HepG2 (cell line): ENCODE results near the gene SH3D19. TPM values are rescaled to one million over a fixed set of nuclear protein-coding genes. Genes with fewer than 3 reads are reported as not detected.

Source experiments
- ATAC-seq: fragments of 200-7000 bp; cut with Tn5 transposase; 3 replicates; pipeline ENCODE4 v1.9.1; 2020; ENCODE audit warnings: mild to moderate bottlenecking, moderate library complexity
- BruUV-seq: library from RNA; stranded (reverse); fragments of 400-500 nt; replicated peaks from 2 replicates; lab custom pipeline; 2021; lab: Mats Ljungman, UMichigan
- CTCF ChIA-PET: fragments of 300-600 bp; formaldehyde crosslinking; extraction: SDS; loops from one replicate; lab custom pipeline; 2021; ENCODE audit warnings: low total read pairs, inconsistent platforms, low intra/inter-chr PET ratio; lab: Yijun Ruan, JAX
- POLR2A ChIA-PET: fragments of 350-600 bp; sonication (Branson Sonifier 250); formaldehyde crosslinking; loops from one replicate; lab custom pipeline; 2020; ENCODE audit warnings: antibody characterized with exemption, inconsistent platforms; lab: Yijun Ruan, JAX
- DNase-seq: peaks from one replicate; pipeline ENCODE4 v3.0.0-alpha.2; 2015; ENCODE audit warnings: low spot score
- FAIRE-seq: peaks from 3 replicates; lab custom pipeline; 2011; peaks lifted over from hg19 to GRCh38; lab: Jason Lieb, UNC
- H2AFZ ChIP-seq: one replicate; pipeline ENCODE4 v1.6.1; 2011; ENCODE audit warnings: low read length, inconsistent platforms
- H3K27ac ChIP-seq: fragments of 300-600 bp; 3 replicates; pipeline ENCODE4 v1.8.0; 2011; ENCODE audit warnings: mixed run types, mild to moderate bottlenecking, mixed read lengths, low read length, inconsistent platforms; ENCODE audit not compliant: insufficient read depth; ENCODE audit errors: extremely low read length
- H3K27me3 ChIP-seq, 2 experiments: fragments of 200-600 bp in 1 of 2; 2 replicates in 1 of 2; 3 replicates in 1 of 2; pipeline versions ENCODE4 v1.6.0 to v1.8.0; 2011; ENCODE audit warnings: low read length in 2 of 2, mild to moderate bottlenecking in 2 of 2, moderate library complexity in 2 of 2, inconsistent platforms in 1 of 2; ENCODE audit not compliant: insufficient read depth in 2 of 2, control insufficient read depth in 1 of 2
- H3K36me3 ChIP-seq, 2 experiments: fragments of 200-600 bp in 1 of 2; replicated peaks in 1 of 2; 2 replicates in 1 of 2; 3 replicates in 1 of 2; pipeline versions ENCODE4 v1.5.1 to v1.8.0; 2011; ENCODE audit warnings: low read length in 2 of 2, inconsistent platforms in 1 of 2; ENCODE audit not compliant: insufficient read depth in 2 of 2, control insufficient read depth in 1 of 2
- H3K4me1 ChIP-seq: 2 replicates; pipeline ENCODE4 v1.5.1; 2012; ENCODE audit warnings: low read length, inconsistent platforms; ENCODE audit not compliant: insufficient read depth
- H3K4me2 ChIP-seq: 2 replicates; pipeline ENCODE4 v1.6.0; 2011; ENCODE audit warnings: low read depth, low read length, inconsistent platforms
- H3K4me3 ChIP-seq, 3 experiments: fragments of 200-600 bp in 1 of 3; sonication (generic), shearing (Covaris generic) in 1 of 3; replicated peaks in 1 of 3; 2 replicates each; pipeline ENCODE4 v1.5.1; 2011 to 2016; ENCODE audit warnings: low read length in 3 of 3, inconsistent platforms in 2 of 3, low read depth in 2 of 3, mild to moderate bottlenecking in 2 of 3, control low read depth in 1 of 3, mixed read lengths in 1 of 3; ENCODE audit not compliant: insufficient read depth in 1 of 3
- H3K79me2 ChIP-seq: one replicate; pipeline ENCODE4 v1.6.1; 2011; ENCODE audit warnings: low read length, inconsistent platforms; ENCODE audit not compliant: insufficient read depth
- H3K9ac ChIP-seq: 2 replicates; pipeline ENCODE4 v1.6.0; 2011; ENCODE audit warnings: mild to moderate bottlenecking, low read depth, low read length, inconsistent platforms; ENCODE audit not compliant: insufficient read depth
- H3K9me3 ChIP-seq: 2 replicates; pipeline ENCODE4 v1.5.1; 2012; ENCODE audit warnings: mild to moderate bottlenecking, low read length
- H4K20me1 ChIP-seq: 2 replicates; pipeline ENCODE4 v1.6.0; 2011; ENCODE audit warnings: inconsistent platforms, mild to moderate bottlenecking, low read length, moderate library complexity; ENCODE audit not compliant: insufficient read depth
- ARNT2 ChIP-seq: sonication (generic); formaldehyde crosslinking; IDR thresholded peaks from 2 replicates; pipeline ENCODE4 v1.8.0; 2022; ENCODE audit warnings: mild to moderate bottlenecking, low read depth, missing genetic modification reagents, moderate library complexity
- FOSL2 ChIP-seq: sonication (generic); formaldehyde crosslinking; IDR thresholded peaks from 2 replicates; pipeline ENCODE4 v1.4.0; 2020; ENCODE audit warnings: missing genetic modification reagents
- KAT7 ChIP-seq: IDR thresholded peaks from 2 replicates; pipeline ENCODE4 v1.6.1; 2018; ENCODE audit warnings: borderline replicate concordance, missing compliant biosample characterization
- NONO ChIP-seq, 2 experiments: fragments of 450-650 bp in 1 of 2; sonication (generic) in 1 of 2; formaldehyde crosslinking in 1 of 2; IDR thresholded peaks in 1 of 2; conservative IDR thresholded peaks in 1 of 2; 2 replicates each; pipeline versions ENCODE4 v1.6.1 to v1.8.0; 2017 to 2022; ENCODE audit warnings: mild to moderate bottlenecking in 1 of 2, missing genetic modification reagents in 1 of 2, moderate library complexity in 1 of 2
- ONECUT2 ChIP-seq: sonication (generic); formaldehyde crosslinking; IDR thresholded peaks from 2 replicates; pipeline ENCODE4 v1.4.0; 2020; ENCODE audit warnings: missing genetic modification reagents
- PCBP2 ChIP-seq: fragments of 200-400 bp; formaldehyde crosslinking; optimal IDR thresholded peaks from 2 replicates; pipeline ENCODE3; 2018; ENCODE audit warnings: low read length, low read depth; ENCODE audit not compliant: poor library complexity, severe bottlenecking
- RBM22 ChIP-seq: fragments of 200-400 bp; formaldehyde crosslinking; optimal IDR thresholded peaks from 2 replicates; pipeline ENCODE3; 2017; ENCODE audit warnings: mild to moderate bottlenecking, low read length, moderate library complexity
- SMARCC2 ChIP-seq: fragments of 450-650 bp; IDR thresholded peaks from 2 replicates; pipeline ENCODE4 v1.6.1; 2017; ENCODE audit warnings: antibody characterized with exemption, mild to moderate bottlenecking
- TRIM24 ChIP-seq: sonication (generic); formaldehyde crosslinking; IDR thresholded peaks from 2 replicates; pipeline ENCODE4 v1.8.0; 2022; ENCODE audit warnings: mild to moderate bottlenecking, missing genetic modification reagents
- ZFP62 ChIP-seq: sonication (generic); formaldehyde crosslinking; IDR thresholded peaks from 2 replicates; pipeline ENCODE4 v1.4.0; 2020; ENCODE audit warnings: missing genetic modification reagents
- ZFY ChIP-seq: sonication (generic); formaldehyde crosslinking; IDR thresholded peaks from 2 replicates; pipeline ENCODE4 v1.4.0; 2020; ENCODE audit warnings: missing genetic modification reagents
- ZNF12 ChIP-seq: sonication (generic); formaldehyde crosslinking; IDR thresholded peaks from 2 replicates; pipeline ENCODE4 v1.5.0; 2020; ENCODE audit warnings: missing genetic modification reagents
- ZNF263 ChIP-seq: sonication (generic); formaldehyde crosslinking; IDR thresholded peaks from 2 replicates; pipeline ENCODE4 v1.4.0; 2020; ENCODE audit warnings: missing genetic modification reagents
- ZNF33A ChIP-seq: sonication (generic); formaldehyde crosslinking; IDR thresholded peaks from 2 replicates; pipeline ENCODE4 v1.5.1; 2020; ENCODE audit warnings: missing genetic modification reagents, mild to moderate bottlenecking, moderate library complexity, borderline replicate concordance
- ZNF350 ChIP-seq: sonication (generic); formaldehyde crosslinking; IDR thresholded peaks from 2 replicates; pipeline ENCODE4 v1.4.0; 2020; ENCODE audit warnings: mild to moderate bottlenecking, low read depth, missing genetic modification reagents, borderline replicate concordance
- ZNF839 ChIP-seq: sonication (generic); formaldehyde crosslinking; IDR thresholded peaks from 2 replicates; pipeline ENCODE4 v1.4.0; 2020; ENCODE audit warnings: missing genetic modification reagents, mild to moderate bottlenecking, borderline replicate concordance
- WGBS: methylation state at CpG from one replicate; pipeline ENCODE4 v1.1.6; 2017; ENCODE audit warnings: low lambda C conversion rate; 5-methylcytosine and 5-hydroxymethylcytosine counted together
- in situ Hi-C: cut with HindIII; loops from 2 replicates; pipeline ENCODE4 v1.10.0; 2017; ENCODE audit warnings: low pct_unique_long_range_greater_than_20kb; ENCODE audit not compliant: extremely low pct_ligation_motif_present
- intact Hi-C: fragments of 100-400 bp; cut with micrococcal nuclease; formaldehyde crosslinking; loops from one replicate; pipeline ENCODE4 v1.10.0; 2022; ENCODE audit not compliant: unreplicated experiment
- polyA plus RNA-seq, 8 experiments: library from polyadenylated mRNA; depleted of rRNA in 3 of 8; stranded (reverse) in 7 of 8; unstranded in 1 of 8; fragments of >200 nt; fragmentation: Illumina TruSeq in 4 of 8; extraction: Trizol in 4 of 8; gene quantifications; 2 replicates each; pipeline versions ENCODE4 v1.2.1 to v1.2.3, GENCODE V29; 2011 to 2016; ENCODE audit warnings: low read depth in 4 of 8, missing spikeins in 1 of 8, mixed read lengths in 1 of 8; ENCODE audit not compliant: insufficient read depth in 1 of 8
- total RNA-seq, 5 experiments: library from RNA; depleted of rRNA; stranded (reverse); fragments of >200 nt; fragmentation: Illumina TruSeq; extraction: Trizol; gene quantifications; 2 replicates each; pipeline ENCODE4 v1.2.3, GENCODE V29; 2016; ENCODE audit warnings: low read depth in 1 of 5
- TF ChIP-seq, protein P1 (sequence below): sonication (generic); formaldehyde crosslinking; IDR thresholded peaks from 2 replicates; pipeline ENCODE4 v1.4.0; 2020; ENCODE audit warnings: missing genetic modification reagents
- TF ChIP-seq, protein P2 (sequence below): sonication (generic); formaldehyde crosslinking; IDR thresholded peaks from 2 replicates; pipeline ENCODE4 v1.8.0; 2022; ENCODE audit warnings: mild to moderate bottlenecking, missing genetic modification reagents, moderate library complexity

The SH3D19 gene
- total and polyA plus RNA-seq, 2 of the 13 experiments (the other 11 are each of a cell fraction or from before 2014, with no cell fraction given) = 31.2 to 38.0 TPM

DNA sequence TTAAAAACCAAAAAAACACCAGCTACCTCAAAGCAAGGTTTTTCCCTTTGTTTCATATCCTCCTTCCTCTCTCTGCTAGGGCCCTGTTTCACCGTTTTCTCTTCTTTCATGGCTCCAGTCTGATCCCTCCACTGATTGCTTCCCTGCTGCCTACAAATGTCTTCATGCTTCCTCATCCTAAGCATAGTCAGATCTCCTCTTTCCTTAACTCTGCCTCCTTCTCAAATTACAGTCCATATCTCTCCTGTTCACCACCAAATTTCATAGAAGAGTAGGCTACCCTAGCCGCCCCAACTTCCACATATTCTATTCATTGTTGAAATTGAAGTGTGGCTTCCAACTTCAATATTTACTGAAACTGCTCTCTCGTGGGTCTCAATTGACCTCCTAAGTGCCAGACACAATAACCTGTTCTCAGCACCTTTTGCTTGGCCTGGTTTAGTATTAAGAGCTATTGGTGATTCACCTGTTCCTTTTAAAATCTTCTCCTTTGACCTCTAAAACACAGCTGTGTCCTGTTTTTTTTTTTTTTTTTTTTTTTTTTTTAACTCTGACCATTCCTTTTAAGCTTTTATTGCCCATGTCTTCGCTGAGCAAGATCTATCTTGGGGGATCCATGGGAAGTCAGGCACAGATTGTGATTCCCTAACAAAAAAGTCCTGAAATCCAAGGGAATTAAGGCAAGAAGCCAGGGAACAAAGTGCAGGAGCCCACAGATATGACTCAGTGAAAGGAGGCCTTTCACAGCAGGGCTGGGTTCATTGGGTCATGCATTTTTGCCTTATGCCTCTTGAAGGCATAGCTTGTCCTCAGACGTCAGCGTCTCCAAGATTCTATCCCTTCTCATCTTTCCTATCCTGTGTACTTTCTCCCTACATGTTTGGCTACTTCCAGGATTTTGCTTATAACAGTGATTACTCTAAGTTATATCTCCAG is 140.6 kb downstream of the SH3D19 start:
- no peak for FAIRE-seq
- in situ Hi-C loops = no loop called here

DNA sequence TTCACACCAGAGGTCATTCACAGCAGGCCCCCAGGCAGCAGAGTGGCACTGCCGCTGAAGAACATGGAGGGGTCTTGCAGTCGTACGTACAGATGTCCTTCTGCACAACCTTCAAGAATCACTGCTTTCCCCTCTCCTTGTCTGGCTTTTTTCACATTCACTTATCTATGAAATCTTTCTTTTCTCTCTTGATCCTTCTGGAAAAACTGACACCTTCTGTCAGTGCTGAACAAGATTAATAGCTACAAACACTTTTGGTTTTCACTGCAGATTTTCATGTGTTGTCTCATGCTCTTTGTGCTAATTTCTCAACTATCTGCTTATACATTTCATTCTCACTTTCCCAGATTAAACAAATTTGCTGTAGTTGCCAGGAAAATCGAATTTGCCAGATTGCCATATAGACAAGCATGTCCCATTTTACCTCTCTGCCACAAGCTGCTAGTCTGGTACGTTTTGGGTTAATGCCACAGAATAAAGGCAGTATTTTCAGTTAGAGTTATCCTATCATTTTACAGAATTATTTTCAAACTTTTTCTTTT is 142.9 kb downstream of the SH3D19 start:
- no peaks in the 10 kb centered on the region for H4K20me1 ChIP-seq
- no peak overlapping the region for H3K4me2 ChIP-seq
- no peak overlapping the region for H3K27ac ChIP-seq
- CTCF ChIA-PET = no interaction called here
- H3K9ac ChIP-seq = no peak overlapping the region
- FAIRE-seq = no peak
- no peaks in the 10 kb centered on the region for H3K27me3 ChIP-seq
- 94% methylated on average over 5 of the region's 5 CpGs for WGBS
- no TSS peak for BruUV-seq
- H3K79me2 ChIP-seq = no peaks in the 10 kb centered on the region
- in situ Hi-C loops (no loop called here), intact Hi-C loops (no loop called here)
- H3K4me1 ChIP-seq = peaks cover 17% of the 10 kb centered on the region
- no peak overlapping the region for H3K4me3 ChIP-seq
- ATAC-seq = no peak
- peaks cover 12 to 38% of the 10 kb centered on the region in 2 experiments; a peak in 4 of 5 replicates for H3K36me3 ChIP-seq
- DNase-seq = no peak
- no peak overlapping the region for H2AFZ ChIP-seq
- H3K9me3 ChIP-seq = no peaks in the 10 kb centered on the region
- POLR2A ChIA-PET = no interaction called here
- no peak for TF ChIP-seq ZNF33A (CRISPR knock-in tag)
- no peak for TF ChIP-seq KAT7 (CRISPR knock-in tag)
- TF ChIP-seq, protein P1, sequence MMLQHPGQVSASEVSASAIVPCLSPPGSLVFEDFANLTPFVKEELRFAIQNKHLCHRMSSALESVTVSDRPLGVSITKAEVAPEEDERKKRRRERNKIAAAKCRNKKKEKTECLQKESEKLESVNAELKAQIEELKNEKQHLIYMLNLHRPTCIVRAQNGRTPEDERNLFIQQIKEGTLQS = no peak
- no peak for TF ChIP-seq ARNT2
- TF ChIP-seq ZFY (CRISPR knock-in tag) = no peak
- TF ChIP-seq ONECUT2 (CRISPR knock-in tag) = no peak
- no peak for TF ChIP-seq NONO (IDR thresholded peaks at IDR 0.05)
- TF ChIP-seq NONO (CRISPR knock-in tag; conservative IDR thresholded peaks at IDR 0.05) = no peak
- no peak for TF ChIP-seq ZFP62 (CRISPR knock-in tag)
- TF ChIP-seq, protein P2, sequence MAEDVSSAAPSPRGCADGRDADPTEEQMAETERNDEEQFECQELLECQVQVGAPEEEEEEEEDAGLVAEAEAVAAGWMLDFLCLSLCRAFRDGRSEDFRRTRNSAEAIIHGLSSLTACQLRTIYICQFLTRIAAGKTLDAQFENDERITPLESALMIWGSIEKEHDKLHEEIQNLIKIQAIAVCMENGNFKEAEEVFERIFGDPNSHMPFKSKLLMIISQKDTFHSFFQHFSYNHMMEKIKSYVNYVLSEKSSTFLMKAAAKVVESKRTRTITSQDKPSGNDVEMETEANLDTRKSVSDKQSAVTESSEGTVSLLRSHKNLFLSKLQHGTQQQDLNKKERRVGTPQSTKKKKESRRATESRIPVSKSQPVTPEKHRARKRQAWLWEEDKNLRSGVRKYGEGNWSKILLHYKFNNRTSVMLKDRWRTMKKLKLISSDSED = no peak

More for the DNA sequence above, 140.6 kb downstream of the SH3D19 start:
- ATAC-seq (no peak; the same call in 2 of the 3 replicates), DNase-seq (peak; percentile 9)
- H4K20me1 ChIP-seq = no peaks in the 10 kb centered on the region
- H3K36me3 ChIP-seq = peaks cover 13 to 38% of the 10 kb centered on the region in 2 experiments; a peak in 4 of 5 replicates
- CTCF ChIA-PET = no interaction called here
- peak; percentile 30; the same call in 1 of the 2 replicates for TF ChIP-seq FOSL2
- TF ChIP-seq TRIM24 = no peak
- TF ChIP-seq ZNF839 (CRISPR knock-in tag) = no peak
- TF ChIP-seq RBM22 = peak; percentile 15
- no peak for TF ChIP-seq PCBP2
- no peak for TF ChIP-seq SMARCC2
- TF ChIP-seq ZNF12 (CRISPR knock-in tag) = 0 out of 2 replicates have a peak, but pooled peaks have one; percentile 79
- TF ChIP-seq ZNF263 (CRISPR knock-in tag) = no peak
- TF ChIP-seq ZNF350 (CRISPR knock-in tag) = no peak
- no TSS peak for BruUV-seq
- 90% methylated on average over 6 of the region's 6 CpGs for WGBS
- no peaks in the 10 kb centered on the region for H3K27me3 ChIP-seq
- H2AFZ ChIP-seq = no peak overlapping the region
- POLR2A ChIA-PET = no interaction called here
- H3K9me3 ChIP-seq = no peaks in the 10 kb centered on the region
- no peak overlapping the region for H3K27ac ChIP-seq
- peaks cover 17% of the 10 kb centered on the region for H3K4me1 ChIP-seq
- H3K9ac ChIP-seq = no peak overlapping the region
- no peak overlapping the region for H3K4me2 ChIP-seq
- H3K4me3 ChIP-seq = no peak overlapping the region
- intact Hi-C loops = no loop called here
- peaks cover 3% of the 10 kb centered on the region for H3K79me2 ChIP-seq
